ENCODE results near the gene TSR3.

DNA sequence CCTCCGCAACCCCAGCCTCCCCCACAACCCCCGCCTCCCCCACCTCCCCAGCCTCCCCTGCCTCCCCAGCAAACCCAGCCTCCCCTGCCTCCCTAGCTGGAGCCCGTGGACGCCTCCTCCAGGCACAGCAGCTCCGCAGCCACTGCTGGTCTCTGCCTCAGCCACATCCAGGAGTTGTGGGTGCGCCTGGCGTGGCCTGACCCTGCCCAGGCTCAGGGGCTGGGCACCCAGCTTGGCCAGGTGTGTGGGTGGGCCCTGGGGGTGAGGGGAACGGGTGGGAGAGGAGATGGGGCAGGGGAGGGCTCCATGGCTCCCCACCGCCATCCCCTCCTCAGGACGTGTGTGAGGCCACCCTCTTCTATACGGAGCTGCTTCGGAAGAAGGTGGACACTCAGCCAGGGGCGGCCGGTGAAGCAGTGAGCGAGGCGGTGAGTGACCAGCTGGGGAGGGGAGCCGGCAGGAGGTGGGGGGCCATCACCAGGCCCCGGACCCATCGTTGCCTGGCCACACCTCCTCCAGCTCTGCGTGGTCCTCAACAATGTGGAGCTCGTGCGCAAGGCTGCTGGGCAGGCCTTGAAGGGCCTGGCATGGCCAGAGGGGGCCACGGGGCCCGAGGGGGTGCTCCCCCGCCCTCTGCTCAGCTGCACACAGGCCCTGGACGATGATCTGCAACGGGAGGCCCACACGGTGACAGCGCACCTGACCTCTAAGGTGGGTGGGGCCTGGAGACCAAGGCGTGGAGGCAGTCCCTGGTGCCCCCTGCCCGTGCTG is 5.8 kb downstream of the TSR3 start:
- TF ChIP-seq CTCF (IDR thresholded peaks at IDR 0.05) (no peak), EZH2 (IDR thresholded peaks at IDR 0.05; ENCODE audit: borderline replicate concordance, insufficient read depth, low read depth, low read length, poor library complexity, severe bottlenecking) (no peak)

Data from B cell (primary cell).